Lung microvascular endothelial cell (primary cell): Measurements from ENCODE around the gene BICRA. TPM values are rescaled to one million over a fixed set of nuclear protein-coding genes. Genes with fewer than 3 reads are reported as not detected.
"Not testable (repeated sequence)": the region's sequence is repeated elsewhere in the genome, so short reads cannot be mapped to it uniquely, and the experiment has no call there.

Experiments
- DNase-seq, 2 donors: peaks; one replicate each; pipeline versions ENCODE4 v3.0.0 to v3.0.0-alpha.2; 2010; ENCODE audit warnings: low read depth in 2 of 2
- total RNA-seq: library from RNA; depleted of rRNA; stranded (reverse); fragments of >200 nt; gene quantifications from 2 replicates; pipeline ENCODE4 v1.2.1, GENCODE V29; 2014

BICRA gene
- 2.8 and 3.1 TPM in 2 replicates for total RNA-seq

DNA sequence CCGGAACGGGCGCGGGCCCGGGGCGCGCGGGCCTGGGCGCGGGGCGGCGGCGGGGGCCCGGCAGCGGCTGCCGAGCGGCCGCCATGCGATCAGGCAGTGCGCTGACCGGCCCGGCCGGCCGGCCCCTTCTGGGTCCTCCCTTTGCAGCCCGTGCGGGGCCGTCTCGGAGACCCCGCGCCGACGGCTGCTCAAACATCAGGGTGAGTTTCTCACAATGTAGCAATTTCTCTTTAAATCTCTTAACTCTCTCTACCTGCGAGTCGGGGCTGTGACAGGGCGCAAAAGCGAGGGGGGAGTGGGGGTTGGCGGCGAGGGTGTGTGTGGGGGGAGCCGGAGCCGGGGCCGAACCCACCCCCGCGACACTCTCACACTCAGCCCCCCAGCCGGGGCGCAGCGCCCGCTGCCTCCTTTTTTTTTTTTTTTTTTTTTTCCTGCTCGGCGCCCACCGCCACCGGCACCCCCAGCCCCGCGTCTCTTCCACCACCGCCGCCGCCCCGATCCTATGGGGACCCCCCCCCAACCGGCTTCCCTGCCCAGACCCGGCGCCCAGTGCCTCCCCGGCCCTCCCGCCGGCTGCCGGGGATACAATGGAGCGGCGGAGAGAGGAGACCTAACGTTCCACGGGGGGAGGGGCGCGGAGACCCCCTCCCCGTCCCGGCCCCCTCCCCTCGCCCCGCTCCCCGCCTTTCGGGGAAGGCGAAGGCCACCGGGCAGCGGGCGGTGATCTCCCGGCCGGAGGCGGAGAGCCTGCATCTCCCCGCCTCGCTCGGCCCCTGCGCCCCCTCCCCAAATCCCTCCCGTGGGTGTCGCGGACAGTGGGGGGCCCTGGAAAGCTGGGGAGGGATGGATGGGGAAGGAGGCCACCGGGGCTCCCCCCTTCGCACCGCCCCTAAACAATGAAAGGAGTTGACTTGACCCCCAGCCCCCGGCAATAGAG, at the start of gene BICRA:
BICRA (plus strand) TSS at position 166 of the 937 bp plus-strand sequence. CDS start 64,441 bp downstream, outside the sequence.
- DNase-seq, result peak; percentile 82 to 86

- no peak for DNase-seq
These were observed 47.9 kb upstream of the BICRA start for GRCh38 chr19:47560999-47561398.

GRCh38 chr19:47561440-47562057, 47.4 kb upstream of the BICRA start:
- no peak for DNase-seq

- DNase-seq, result no peak
These were observed 44.9 kb upstream of the BICRA start for GRCh38 chr19:47564081-47564480.

GRCh38 chr19:47569331-47569730, 39.6 kb upstream of the BICRA start:
- no peak for DNase-seq

- no peak for DNase-seq
These were observed 36.3 kb upstream of the BICRA start for GRCh38 chr19:47572635-47573034.

DNA sequence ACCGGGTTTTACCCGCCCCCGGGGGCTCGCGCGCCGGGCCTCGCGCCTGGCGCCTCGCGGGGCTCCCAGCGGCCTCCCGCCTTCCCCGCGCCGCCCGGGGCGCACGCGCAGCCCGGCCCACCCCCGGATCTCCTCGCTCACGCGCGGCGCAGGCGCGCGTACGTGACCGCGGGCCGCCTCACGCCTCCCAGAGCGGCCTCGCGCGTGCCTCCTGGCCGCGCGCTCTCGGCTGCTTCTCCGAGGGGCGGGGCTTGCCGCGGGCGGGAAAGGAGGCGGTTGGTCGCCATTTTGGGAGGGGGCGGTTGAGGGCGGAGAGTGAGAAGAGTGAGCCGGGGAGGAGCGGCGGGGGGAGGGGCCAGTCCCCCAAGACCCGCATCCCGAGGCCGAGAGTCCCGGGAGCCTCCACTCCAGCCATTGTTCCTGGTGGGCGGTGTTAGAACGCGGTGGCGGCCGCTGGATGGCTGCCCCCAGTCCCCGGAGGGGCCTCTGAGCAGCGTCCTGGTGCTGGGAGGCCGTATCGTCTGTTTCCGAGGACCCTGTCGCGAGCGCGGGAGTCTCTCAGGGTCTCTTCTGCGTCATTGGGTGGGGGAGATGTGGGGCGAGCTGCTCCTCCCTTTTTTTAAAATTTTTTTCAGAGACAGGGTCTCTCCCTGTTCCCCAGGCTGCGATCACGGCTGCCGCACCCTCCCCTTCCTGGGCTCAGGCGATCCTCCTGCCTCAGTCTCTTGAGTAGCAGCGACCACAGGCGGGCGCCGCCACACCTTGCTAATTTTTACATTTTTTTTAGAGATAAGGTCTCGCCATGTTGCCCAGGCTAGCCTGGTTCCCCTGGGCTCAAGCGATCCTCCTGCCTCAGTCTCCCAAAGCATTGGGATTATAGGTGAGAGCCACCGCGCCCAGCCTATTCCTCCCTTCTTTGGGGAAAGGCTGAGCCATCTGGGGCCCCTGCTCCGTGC, 35.6 kb upstream of the BICRA start, which contains the start of gene ZNF541:
ZNF541 (minus strand) TSS at position 78 of the 956 bp plus-strand sequence. CDS start 17,292 bp downstream, outside the sequence.
- peak in 1 of 2 donors; percentile 58 for DNase-seq

DNA sequence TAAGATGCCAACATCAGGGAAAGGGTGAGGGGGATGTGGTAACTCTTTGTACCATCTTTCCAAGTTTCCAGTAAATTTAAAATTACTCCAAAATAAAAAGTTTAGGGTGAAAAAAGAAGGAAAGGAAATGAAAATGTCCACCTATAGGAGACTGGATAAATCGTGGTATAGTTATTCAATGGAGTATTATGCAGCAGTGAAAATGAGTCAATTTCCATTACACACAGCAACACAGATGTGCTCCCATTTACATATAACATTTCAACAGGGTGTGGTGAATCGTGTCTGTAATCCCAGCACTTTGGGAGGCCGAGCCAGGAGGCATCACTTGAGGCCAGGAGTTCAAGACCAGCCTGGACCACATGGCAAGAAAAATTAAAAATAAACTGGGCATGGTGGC, 28.5 kb upstream of the BICRA start:
- no peak for DNase-seq

DNA sequence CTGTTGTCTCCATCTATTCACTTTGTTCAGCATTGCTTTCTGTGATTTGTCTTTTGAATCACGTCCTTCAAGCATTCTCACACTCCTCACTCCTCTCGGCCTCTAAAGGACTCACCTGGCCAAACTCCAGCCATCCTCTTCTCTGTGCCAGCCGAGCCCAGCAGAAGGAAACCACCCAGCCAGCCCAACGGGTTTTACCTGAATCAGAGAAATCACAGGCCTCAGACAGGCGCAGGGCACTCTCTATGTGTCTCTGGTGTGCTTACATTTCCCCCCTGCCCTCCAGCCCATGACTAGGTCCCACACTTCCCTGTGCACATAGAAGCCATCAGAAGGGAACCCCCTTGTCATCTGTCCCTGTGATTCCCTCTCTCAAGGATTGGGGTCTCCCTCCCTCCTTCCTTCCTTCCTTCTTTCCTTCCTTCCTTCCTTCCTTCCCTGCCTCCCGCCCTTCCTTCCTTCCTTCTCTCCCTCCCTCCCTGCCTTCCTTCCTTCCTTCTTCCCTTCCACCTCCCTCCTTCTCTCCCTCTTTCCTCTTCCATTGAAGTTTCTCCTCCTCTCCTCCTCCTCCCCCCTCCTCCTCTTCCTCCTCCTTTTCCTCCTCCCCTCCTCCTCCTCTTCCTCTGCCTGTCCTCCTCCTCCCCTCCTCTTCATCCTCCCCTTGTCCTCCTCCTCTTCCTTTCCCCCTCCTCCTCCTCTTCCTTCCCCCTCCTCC, 27.2 kb upstream of the BICRA start:
- no peak for DNase-seq

- no peak for DNase-seq
These were observed 26.5 kb upstream of the BICRA start for GRCh38 chr19:47582320-47582909.

DNA sequence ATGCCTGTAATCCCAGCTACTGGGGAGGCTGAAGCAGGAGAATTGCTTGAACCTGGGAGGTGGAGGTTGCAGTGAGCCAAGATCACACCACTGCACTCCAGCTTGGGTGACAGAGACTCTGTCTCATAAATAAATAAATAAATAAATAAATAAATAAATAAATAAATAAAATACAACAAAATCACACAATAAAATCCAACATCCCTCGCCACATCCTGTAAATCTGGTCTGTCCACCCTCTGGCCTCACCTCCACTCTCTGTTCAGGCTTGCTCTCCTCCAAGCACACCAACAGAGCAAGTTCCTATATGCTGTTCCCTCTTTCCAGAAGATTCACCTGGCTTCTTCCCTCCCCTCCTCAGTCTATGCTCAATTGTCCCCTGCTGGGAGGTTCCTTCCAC, 25.8 kb upstream of the BICRA start:
- not testable (repeated sequence) for DNase-seq

- no peak for DNase-seq
These were observed 21.6 kb upstream of the BICRA start for GRCh38 chr19:47587295-47587694.

DNA sequence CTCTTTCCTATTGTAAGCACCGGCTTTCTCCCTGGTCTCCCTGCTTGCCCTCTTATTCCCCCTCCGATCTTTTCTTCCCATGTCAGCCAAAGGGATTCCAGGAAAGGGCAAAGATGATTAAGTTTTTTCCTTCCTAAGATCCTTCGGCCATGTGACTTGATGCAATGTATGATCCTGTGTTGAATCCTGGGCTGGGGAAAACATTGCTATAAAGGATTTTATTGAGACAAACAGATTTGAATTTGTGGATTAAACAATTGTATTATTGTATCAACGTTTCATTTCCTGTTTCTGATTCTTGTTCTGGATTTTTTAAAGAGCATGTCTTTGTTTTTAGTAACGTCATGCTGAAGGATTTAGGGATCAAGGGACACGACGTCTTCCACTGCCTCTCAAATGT, 19.1 kb upstream of the BICRA start:
- peak in 1 of 2 donors; percentile 29 for DNase-seq

GRCh38 chr19:47593860-47594259, 15.1 kb upstream of the BICRA start:
- DNase-seq, result no peak

GRCh38 chr19:47595944-47596343, 13.0 kb upstream of the BICRA start:
- peak; percentile 80 to 88 for DNase-seq

DNA sequence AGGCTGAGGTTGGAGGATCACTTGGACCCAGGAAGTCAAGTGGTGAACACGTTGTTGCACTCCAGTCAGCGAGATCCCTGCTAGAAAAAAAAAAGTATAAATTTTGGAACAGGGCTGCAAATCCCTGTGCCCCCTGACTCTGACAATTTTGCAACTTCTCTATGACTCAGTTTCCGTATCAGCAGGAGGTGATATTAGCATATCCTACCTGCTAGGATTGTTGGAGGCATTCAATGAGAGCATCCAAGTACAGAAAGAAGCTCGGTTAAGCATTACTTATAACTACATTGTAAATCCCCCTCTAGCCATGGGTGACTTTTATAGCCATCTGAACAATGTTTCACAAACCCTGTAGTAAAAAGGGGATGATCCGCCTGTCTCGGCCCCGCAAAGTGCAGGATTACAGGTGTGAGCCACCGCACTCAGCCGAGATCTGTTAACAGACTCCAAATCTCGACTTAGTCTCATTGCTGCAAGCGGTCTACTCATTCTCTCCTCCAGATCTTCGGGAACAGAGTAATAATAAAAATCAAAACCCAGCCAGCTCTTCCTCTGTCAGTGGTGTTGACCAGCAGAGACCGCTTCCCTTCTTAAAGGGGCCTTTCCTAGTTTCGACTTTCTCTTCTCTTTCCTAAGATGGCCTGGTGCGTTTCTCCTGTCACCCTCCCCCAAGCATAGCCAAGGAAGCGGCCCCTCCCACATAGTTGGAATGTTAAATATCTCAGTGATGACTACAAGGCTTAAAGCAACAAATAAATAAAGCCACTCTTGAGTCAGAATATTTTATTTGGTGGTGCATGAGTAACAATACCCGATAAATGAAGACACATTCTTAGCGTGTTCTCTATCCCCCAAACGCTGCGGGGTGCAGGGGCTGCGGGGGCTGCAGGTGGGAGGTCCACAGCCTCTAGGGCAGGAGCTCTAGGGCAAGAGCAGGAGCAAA, 10.3 kb upstream of the BICRA start:
- DNase-seq, result peak; percentile 22 to 88

GRCh38 chr19:47599671-47600245, 9.2 kb upstream of the BICRA start:
- DNase-seq, result not testable (repeated sequence)

- peak; percentile 99 for DNase-seq
These were observed 8.4 kb upstream of the BICRA start for GRCh38 chr19:47600246-47601179.
